ENCODE measurements around the gene GATAD2A. TPM values are rescaled to one million over a fixed set of nuclear protein-coding genes. Genes with fewer than 3 reads are reported as not detected.
A peak's percentile ranks its signal among the peaks of the same experiment; 100 is the strongest.
"Not testable (repeated sequence)": the region's sequence is repeated elsewhere in the genome, so short reads cannot be mapped to it uniquely, and the experiment has no call there.

The GATAD2A gene
- total RNA-seq, 1 experiment from 2014 or later: 84.0 TPM

GRCh38 chr19:19445911-19446361 is 40.5 kb downstream of the GATAD2A start:
- peak; percentile 22 for DNase-seq (ENCODE audit: low spot score)

DNA sequence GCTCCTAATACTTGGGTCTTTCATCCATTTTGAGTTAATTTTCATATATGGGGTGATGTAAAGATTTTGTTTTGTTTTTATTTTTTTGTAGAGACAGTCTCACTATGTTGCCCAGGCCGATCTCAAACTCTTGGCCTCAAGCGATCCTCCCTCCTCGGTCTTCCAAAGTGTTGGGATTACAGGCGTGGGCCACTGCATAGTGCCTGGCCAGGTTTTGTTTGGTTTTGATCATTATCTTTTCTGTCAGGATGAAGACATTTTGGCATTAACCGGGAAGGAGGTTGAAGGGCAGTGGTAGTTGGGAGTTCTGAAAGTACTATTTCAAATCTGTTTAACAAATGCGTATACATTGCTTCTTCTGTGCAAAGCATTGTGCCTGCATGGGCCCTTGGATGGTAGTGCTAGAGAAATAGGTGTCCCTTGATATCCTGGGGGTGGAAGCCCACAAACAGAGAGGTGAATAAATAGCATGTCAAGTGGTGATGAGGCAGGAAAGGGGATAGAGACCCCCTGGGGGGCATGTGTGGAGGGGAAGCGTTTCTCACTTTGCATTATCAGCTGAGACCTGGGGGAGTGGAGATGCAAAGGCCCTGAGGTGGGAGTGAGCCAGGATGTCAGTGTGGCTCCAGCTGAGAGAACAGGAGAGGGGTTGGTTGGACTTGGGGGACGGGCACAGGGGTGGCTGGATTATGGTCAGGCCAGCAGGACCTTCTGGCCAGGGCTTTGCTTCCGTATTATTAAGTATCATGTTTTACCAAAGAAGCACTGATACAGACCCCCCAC is 41.4 kb downstream of the GATAD2A start:
- no peak for DNase-seq (ENCODE audit: low spot score)

DNA sequence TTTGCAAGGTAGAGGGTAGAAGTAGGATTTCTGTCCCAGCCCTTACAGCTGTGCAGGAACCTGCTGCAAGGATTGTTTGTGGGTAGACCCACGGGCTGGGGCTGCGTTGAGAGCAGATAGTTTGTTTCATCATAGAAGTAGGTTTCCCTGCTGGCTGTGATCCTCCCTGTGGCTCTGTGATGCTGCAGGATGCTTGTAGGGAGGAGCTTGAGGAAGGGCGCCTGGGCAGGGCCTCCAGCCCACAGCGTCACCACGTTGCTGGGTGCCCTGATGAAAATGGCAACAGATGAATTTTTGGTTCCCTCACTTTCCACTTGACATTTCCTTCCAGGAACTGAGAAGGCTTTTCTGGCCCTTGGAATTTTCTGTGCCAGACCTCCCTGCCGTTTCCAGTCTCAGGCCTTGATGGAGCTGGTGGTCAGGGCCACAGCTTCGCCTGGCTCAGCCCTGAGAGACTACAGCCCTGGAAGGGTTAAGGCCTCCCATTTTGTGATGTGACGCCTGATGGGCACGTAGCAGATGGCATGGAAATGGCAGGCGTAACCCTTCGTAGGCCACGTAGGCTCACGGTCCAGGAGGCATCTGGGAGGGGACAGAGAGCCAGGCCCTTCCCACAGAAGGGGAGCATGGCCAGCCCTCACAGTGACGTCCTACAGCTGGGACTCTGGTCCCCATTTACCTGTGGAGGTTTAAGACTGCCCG is 42.2 kb downstream of the GATAD2A start:
- no peak for DNase-seq (ENCODE audit: low spot score)

DNA sequence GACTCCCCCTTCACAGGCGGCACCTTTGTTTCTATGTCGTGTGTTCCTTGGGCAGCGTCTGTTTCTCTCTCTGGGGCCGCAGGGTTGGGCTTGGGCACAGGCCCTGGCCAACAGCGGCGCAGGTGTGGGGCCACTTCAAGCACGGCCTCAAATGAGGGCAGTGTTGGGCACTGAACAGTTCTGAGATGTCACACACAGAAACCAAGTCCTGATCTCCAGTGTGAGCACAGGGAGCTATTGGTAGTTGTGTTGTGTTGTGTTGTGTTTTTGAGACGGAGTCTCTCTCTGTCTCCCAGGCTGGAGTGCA is 42.7 kb downstream of the GATAD2A start:
- no peak for DNase-seq (ENCODE audit: low spot score)

- no peak for DNase-seq (ENCODE audit: low spot score)
Measured at GRCh38 chr19:19451429-19452242, 46.2 kb downstream of the GATAD2A start.

DNA sequence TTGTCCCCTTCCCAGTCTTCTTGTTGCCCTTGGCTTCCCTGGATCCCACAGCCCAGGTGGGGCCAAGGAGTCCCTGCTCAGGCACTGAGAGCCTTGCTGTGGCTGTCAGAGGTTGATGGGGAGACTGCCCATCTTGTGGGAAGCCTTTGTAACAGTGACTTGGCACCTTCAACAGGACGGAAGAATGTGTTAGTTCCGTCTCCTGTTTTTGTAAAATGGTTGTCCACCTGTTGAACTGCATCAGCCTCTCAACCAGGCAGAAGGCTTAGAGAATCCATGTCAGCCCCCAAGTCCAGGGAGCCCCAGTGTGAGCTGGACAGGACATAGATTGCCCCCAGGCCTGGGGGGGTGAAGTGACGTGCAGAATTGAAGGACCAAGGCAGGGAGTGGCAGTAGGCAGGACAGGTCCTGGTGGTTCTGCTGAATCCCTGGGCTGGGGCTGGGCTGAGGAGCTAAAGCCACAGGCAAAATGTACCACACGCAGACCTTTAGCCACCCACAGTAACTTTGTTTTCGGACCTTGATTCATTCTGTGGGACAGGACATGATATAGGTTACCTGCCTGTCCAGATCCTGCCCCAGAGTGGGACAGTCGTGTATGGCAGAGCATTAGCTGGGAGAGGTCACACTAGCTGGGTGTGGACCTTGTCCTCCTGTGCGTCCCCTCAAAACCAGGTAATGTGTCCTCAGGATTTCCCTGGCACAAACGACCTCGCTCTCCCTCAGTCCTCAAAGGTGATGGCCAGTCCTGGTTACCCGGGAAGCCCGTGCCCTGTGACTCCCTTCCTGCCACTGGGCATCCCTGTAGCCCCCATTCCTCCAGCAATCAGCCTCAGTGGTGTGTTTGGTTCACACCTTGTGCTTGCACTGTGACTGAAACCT is 47.0 kb downstream of the GATAD2A start:
- no peak for DNase-seq (ENCODE audit: low spot score)

DNA sequence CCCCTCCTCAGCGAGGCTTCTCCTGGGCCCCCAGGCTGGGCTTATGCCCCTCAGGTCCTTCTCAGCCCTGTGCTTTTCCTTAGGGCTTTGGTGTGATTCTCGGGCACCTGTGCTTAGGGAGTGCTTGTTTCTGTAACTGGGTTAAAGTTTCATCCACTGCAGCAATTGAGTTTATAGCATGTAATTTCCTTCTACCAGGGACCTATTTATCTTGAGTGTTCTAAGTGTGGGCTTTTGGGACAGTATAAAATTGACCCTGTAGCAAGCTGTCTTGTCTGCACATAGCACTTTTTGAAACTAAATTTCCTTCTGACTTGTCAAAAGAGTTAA is 47.6 kb downstream of the GATAD2A start:
- no peak for DNase-seq (ENCODE audit: low spot score)

DNA sequence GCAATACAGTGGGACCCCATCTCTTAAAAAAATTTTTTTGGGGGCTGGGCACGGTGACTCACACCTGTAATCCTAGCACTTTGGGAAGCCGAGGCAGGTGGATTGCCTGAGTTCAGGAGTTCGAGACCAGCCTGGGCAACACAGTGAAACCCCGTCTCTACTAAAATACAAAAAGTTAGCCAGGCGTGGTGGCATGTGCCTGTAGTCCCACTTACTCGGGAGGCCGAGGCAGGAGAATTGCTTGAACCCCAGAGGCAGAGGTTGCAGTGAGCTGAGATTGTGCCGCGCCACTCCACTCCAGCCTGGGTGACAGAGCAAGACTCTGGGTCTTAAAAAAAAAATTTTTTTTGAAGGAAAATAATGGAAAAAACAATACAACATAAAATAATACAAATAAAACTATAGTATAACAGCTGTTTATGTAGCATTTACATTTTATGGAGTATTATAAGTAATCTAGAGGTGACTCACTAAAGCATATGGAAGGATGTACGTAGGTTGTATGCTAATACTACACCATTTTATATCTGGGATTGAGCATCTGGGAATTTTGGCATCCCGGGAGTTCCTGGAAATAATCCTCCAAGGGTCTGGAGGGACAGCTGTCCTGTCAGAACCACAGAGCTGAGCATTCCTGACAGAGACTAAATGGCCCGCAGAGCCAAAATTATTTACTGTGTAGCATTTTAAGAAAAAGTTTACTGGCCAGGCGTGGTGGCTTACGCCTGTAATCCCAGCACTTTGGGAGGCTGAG is 49.9 kb downstream of the GATAD2A start:
- not testable (repeated sequence) for DNase-seq (ENCODE audit: low spot score)

DNA sequence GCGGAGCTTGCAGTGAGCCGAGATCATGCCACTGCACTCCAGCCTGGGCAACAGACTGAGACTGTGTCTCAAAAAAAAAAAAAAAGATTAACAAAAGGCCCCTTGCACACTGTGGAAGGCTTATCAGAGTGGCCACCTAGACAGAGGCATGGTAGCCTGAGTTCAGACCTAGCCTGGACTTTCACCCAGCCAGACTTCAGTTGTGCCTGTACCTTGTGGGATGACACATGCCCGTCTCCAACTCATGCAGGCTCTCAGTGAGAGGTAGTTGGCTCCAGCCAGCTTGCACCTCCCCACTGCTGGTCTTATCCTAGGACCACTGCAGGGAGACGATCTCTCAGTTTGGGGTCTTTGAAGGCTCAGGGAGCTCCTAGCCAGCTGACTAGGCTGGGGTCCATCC is 52.2 kb downstream of the GATAD2A start:
- no peak for DNase-seq (ENCODE audit: low spot score)

DNA sequence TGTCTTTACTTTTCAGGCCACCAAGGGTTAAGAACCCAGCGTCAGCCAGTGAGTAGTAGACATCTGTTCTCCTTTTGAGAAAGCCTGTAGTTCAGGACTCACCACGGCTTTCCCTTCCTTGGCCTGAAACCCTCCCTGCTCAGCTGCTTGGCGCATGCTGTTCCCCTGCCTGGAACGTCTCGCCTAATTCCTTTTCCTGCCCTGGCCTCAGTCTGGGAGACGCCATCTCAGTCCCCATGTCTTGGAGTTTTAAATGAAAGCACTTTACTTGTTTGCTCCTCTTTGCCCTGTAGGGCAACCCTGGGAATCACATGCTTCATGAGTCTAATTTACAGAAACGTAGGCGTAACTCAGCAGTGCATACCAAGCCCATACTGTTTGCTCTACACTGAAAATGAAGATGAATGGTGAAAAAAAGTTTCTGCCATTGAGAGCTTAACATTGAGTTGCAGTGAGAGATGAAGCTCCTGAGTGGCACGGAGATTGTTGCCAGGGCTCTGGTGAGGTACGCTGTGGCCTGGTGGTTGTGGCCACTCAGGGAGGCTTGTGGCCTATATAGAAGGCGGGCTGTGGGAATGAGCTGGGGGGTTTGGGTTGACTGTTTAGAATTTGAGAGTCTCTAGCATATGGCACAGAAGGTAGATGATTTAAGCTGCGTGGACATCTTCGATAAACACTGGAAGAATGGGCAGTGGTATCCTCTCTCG is 52.8 kb downstream of the GATAD2A start:
- DNase-seq (ENCODE audit: low spot score): no peak

DNA sequence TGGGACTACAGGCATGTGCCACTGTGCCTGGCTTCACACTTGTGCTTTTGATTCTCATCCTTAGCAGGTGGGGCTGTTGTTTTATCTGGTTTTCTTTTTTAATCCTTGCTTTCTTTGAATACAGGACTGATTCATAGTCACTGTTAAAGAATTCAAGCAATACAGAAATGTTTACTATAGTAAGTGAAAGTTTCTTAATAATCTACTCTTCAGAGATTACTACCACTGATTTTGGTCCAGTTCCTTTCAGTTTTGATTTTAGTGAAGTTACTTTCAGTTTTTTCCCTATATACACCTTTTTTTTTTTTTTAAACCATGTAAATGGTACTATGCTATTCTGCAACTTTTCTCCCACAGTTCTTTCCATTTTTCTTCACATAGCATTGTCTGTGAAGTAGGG is 53.6 kb downstream of the GATAD2A start:
- peak; percentile 12 for DNase-seq (ENCODE audit: low spot score)

GRCh38 chr19:19459707-19460251 is 54.3 kb downstream of the GATAD2A start:
- DNase-seq (ENCODE audit: low spot score): peak; percentile 83

GRCh38 chr19:19460258-19460731 is 54.8 kb downstream of the GATAD2A start:
- no peak for DNase-seq (ENCODE audit: low spot score)

- DNase-seq (ENCODE audit: low spot score): no peak
Measured at GRCh38 chr19:19460761-19461265, 55.3 kb downstream of the GATAD2A start.

- DNase-seq (ENCODE audit: low spot score): no peak
Measured at GRCh38 chr19:19461306-19461670, 55.8 kb downstream of the GATAD2A start.

GRCh38 chr19:19461671-19462622 is 56.5 kb downstream of the GATAD2A start:
- no peak for DNase-seq (ENCODE audit: low spot score)

DNA sequence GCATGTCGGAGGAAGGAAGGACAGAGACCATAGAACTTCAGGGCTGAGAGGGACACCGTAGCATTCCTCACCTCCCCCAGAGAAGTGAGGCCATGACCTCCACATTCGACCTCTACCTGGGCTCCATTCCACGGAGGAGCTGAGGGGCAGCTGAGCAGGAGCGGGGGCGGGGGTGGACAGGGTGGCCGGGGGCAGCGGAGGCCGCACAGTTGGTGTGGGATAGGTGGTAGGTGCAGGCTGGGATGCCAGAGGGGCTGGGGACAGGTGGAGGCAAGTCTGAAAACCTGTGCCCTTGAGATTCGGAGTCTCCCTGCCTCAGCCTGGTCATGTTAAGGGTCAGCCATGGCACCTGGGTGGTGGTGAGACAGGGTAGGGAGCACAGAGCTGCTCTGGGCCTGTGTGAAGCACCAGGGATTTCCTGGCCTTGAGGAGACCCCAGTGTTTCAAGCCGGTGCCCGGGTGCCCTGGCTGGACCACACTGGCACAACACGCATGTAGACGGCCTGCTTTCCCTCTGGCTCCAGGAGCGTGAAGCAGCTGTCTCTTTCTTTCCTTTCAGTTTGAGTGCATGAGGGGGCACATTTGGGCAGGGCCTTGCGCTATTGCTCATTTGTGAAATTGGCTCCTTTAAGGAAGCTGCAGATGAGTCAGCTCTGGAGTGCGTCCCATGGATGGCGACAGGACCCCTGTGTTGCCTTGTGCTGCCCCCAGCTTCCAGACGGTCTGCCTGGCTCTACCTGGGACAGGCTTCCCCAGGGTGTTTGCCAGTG is 58.1 kb downstream of the GATAD2A start:
- peak; percentile 18 for DNase-seq (ENCODE audit: low spot score)
